ENCODE results near the gene MAP3K5. TPM values are rescaled to one million over a fixed set of nuclear protein-coding genes. Genes with fewer than 3 reads are reported as not detected.

The MAP3K5 gene
- total and polyA plus RNA-seq, 2 of the 8 experiments (the other 6 are each of a cell fraction or from before 2014, with no cell fraction given): 0.63 to 2.6 TPM

DNA sequence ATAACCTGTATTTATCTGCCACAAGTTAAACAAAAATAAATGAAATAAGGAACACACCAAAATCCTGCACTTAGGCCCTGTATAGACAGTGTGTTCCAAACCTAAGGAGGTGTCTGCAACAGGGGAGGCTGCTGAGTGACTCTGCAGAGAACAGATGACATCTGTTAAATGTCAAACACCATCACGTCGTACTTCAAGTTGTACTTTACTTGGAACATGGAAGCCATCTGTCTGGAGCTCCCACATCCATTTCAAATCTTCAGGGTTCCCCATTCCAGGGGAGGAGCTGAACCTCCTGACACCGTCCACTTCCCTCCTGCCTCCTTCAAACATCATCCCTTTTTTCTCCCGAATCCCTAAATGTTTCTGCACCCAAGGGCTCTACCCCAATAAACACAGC, 240.2 kb downstream of the MAP3K5 start:
- 83% methylated on average over 4 of the region's 4 CpGs; no CpG with 5 or more reads in 1 of the 2 experiments for WGBS, 2 experiments (ENCODE audit: extremely low coverage in 1 of 2, insufficient coverage in 1 of 2, insufficient read length in 1 of 2, insufficient replicate concordance in 2 of 2, low coverage in 1 of 2, low lambda C conversion rate in 2 of 2, missing lambda C conversion rate in 1 of 2)
- Histone ChIP-seq H3K27me3 (replicated peaks in 1 of 4; ENCODE audit: control insufficient read depth in 3 of 4, extremely low read depth in 1 of 4, insufficient read depth in 3 of 4, low read length in 3 of 4) (peaks cover 0 to 14% (median 7%) of the 10 kb centered on the region in 4 experiments; a peak in 5 of 7 replicates), H3K23me2 (ENCODE audit: low read depth, low read length) (peaks cover 13% of the 10 kb centered on the region), H3K14ac (ENCODE audit: insufficient read length) (no peak overlapping the region), H2AFZ (ENCODE audit: low read length) (no peak overlapping the region), H3K4me1 (replicated peaks in 1 of 4; ENCODE audit: control insufficient read depth in 3 of 4, insufficient read depth in 4 of 4, low read length in 3 of 4) (peaks cover 0 to 6% (median 1%) of the 10 kb centered on the region in 4 experiments; a peak in 5 of 7 replicates), H4K91ac (replicated peaks; ENCODE audit: insufficient read length, low read length) (no peak overlapping the region), H4K5ac (ENCODE audit: insufficient read length, low read depth, low read length) (no peak overlapping the region), H3K9me3 (ENCODE audit: insufficient read depth in 2 of 2, low read depth in 1 of 2, low read length in 1 of 2) (no peaks in the 10 kb centered on the region), H3K4me3 (ENCODE audit: extremely low read depth in 1 of 4, insufficient read depth in 2 of 4, low read depth in 3 of 4, low read length in 4 of 4) (no peak overlapping the region), H3K56ac (replicated peaks; ENCODE audit: insufficient read length, low read depth, low read length) (no peak overlapping the region), H2BK12ac (ENCODE audit: low read depth, low read length) (no peak overlapping the region), H3K79me2 (ENCODE audit: control insufficient read depth in 1 of 2, insufficient read depth in 2 of 2, low read length in 2 of 2) (peaks cover 0 to 25% of the 10 kb centered on the region in 2 experiments; a peak in 2 of 4 replicates), H3K27ac (ENCODE audit: low read depth, low read length) (no peak overlapping the region), H3K36me3 (ENCODE audit: control insufficient read depth in 2 of 4, insufficient read depth in 4 of 4, low read length in 3 of 4) (no peaks in the 10 kb centered on the region), H3K18ac (ENCODE audit: extremely low read depth, low read length) (no peak overlapping the region), H2BK20ac (ENCODE audit: low read length) (no peak overlapping the region), H3K4ac (replicated peaks; ENCODE audit: insufficient read length, low read depth, low read length) (no peak overlapping the region), H2AK5ac (ENCODE audit: low read depth, low read length) (no peak overlapping the region), H2BK120ac (replicated peaks; ENCODE audit: low read depth, low read length) (no peak overlapping the region), H2BK5ac (ENCODE audit: low read depth, low read length) (no peak overlapping the region), H2BK15ac (ENCODE audit: low read length) (no peak overlapping the region), H3K79me1 (ENCODE audit: low read depth, low read length) (no peaks in the 10 kb centered on the region), H3K9ac (replicated peaks in 1 of 4; ENCODE audit: extremely low read depth in 1 of 4, low read depth in 3 of 4, low read length in 3 of 4) (no peak overlapping the region), H4K8ac (ENCODE audit: extremely low read depth, insufficient read depth, low read length) (no peak overlapping the region), H3K4me2 (ENCODE audit: insufficient read depth in 1 of 2, low read depth in 2 of 2, low read length in 2 of 2) (no peak overlapping the region), H3K23ac (ENCODE audit: insufficient read length) (no peak overlapping the region), H4K20me1 (replicated peaks in 1 of 2; ENCODE audit: control insufficient read depth in 1 of 2, insufficient read depth in 2 of 2, low read length in 2 of 2) (no peaks in the 10 kb centered on the region)
- CTCF ChIA-PET (ENCODE audit: partially characterized antibody): interaction anchor here (0.6 to 1.7 kb wide), 4 partner anchors 10 to 264 kb away, joined by 3 to 5 read pairs (median 3); no protein-coding TSS in a partner anchor
- TF ChIP-seq, protein P1, sequence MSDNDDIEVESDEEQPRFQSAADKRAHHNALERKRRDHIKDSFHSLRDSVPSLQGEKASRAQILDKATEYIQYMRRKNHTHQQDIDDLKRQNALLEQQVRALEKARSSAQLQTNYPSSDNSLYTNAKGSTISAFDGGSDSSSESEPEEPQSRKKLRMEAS (IDR thresholded peaks at IDR 0.05): no peak
- TF ChIP-seq JUND (IDR thresholded peaks at IDR 0.05; ENCODE audit: low read length) (no peak), MAFK (IDR thresholded peaks at IDR 0.05; ENCODE audit: low read depth, low read length) (no peak), NANOG (IDR thresholded peaks at IDR 0.05; ENCODE audit: insufficient read depth, low read depth, low read length, poor library complexity, severe bottlenecking) (no peak), ATF2 (IDR thresholded peaks at IDR 0.05; ENCODE audit: low read length) (no peak), EZH2 (IDR thresholded peaks at IDR 0.05; ENCODE audit: low read depth, low read length, severe bottlenecking) (no peak), BRCA1 (IDR thresholded peaks at IDR 0.05; ENCODE audit: low read depth, low read length) (no peak), SP1 (IDR thresholded peaks at IDR 0.05; ENCODE audit: low read depth, low read length) (no peak), JUN (IDR thresholded peaks at IDR 0.05; ENCODE audit: low read depth, low read length) (no peak), NRF1 (IDR thresholded peaks at IDR 0.05; ENCODE audit: low read depth, low read length) (no peak)
- POLR2A ChIA-PET (ENCODE audit: partially characterized antibody): no interaction called here
- FAIRE-seq: no peak
- DNase-seq (ENCODE audit: low read depth in 1 of 2, low spot score in 2 of 2): no peak

Data from H1 (cell line).